HEK293 (cell line): ENCODE measurements around the gene SRSF1.

Experiments
- CTCF ChIA-PET: fragments of 350-600 bp; formaldehyde crosslinking; extraction: SDS; loops from one replicate; lab custom pipeline; 2021; ENCODE audit warnings: antibody characterized with exemption; lab: Yijun Ruan, JAX
- POLR2A ChIA-PET: fragments of 300-600 bp; formaldehyde crosslinking; extraction: SDS; loops from one replicate; lab custom pipeline; 2020; ENCODE audit warnings: antibody characterized with exemption, inconsistent platforms; lab: Yijun Ruan, JAX
- H3K27ac ChIP-seq: fragments of 200-500 bp; sonication (Bioruptor generic); 2 replicates; pipeline ENCODE4 v1.5.1; 2014; ENCODE audit warnings: low read depth, low read length, control low read depth, inconsistent platforms; ENCODE audit errors: extremely low read depth
- H3K36me3 ChIP-seq, 2 experiments: fragments of 200-500 bp in 1 of 2; sonication (Bioruptor generic) in 1 of 2; 1 replicate in 1 of 2; 2 replicates in 1 of 2; pipeline ENCODE4 v1.5.1; 2014 to 2017; ENCODE audit warnings: inconsistent platforms in 2 of 2, low read length in 2 of 2; ENCODE audit not compliant: control insufficient read depth in 2 of 2, insufficient read depth in 1 of 2
- H3K4me1 ChIP-seq: fragments of 200-500 bp; sonication (Bioruptor generic); 2 replicates; pipeline ENCODE4 v1.5.1; 2014; ENCODE audit warnings: mild to moderate bottlenecking, low read length, inconsistent platforms; ENCODE audit not compliant: control insufficient read depth, insufficient read depth
- H3K4me3 ChIP-seq: 2 replicates; pipeline ENCODE4 v1.5.1; 2011; ENCODE audit warnings: low read depth, mild to moderate bottlenecking, control low read depth, low read length, moderate library complexity
- H3K9me3 ChIP-seq: fragments of 200-500 bp; sonication (Bioruptor generic); 2 replicates; pipeline ENCODE4 v1.5.1; 2014; ENCODE audit warnings: low read depth, low read length, inconsistent platforms; ENCODE audit not compliant: control insufficient read depth, insufficient read depth
- GLIS2 ChIP-seq: fragments of 450-650 bp; formaldehyde crosslinking; IDR thresholded peaks from 2 replicates; pipeline ENCODE4 v1.5.1; 2016; ENCODE audit warnings: missing biosample characterization, missing genetic modification characterization
- RBAK ChIP-seq: fragments of 450-650 bp; formaldehyde crosslinking; IDR thresholded peaks from 2 replicates; pipeline ENCODE4 v1.5.1; 2016; ENCODE audit warnings: missing biosample characterization, missing genetic modification characterization
- REPIN1 ChIP-seq: fragments of 450-650 bp; formaldehyde crosslinking; IDR thresholded peaks from 2 replicates; pipeline ENCODE4 v1.5.1; 2017; ENCODE audit warnings: missing biosample characterization, missing genetic modification characterization, low read depth
- REST ChIP-seq: fragments of 450-650 bp; formaldehyde crosslinking; IDR thresholded peaks from 2 replicates; pipeline ENCODE4 v1.5.1; 2016; ENCODE audit warnings: missing biosample characterization, missing genetic modification characterization
- SETDB1 ChIP-seq: IDR thresholded peaks from one replicate; pipeline ENCODE4 v1.6.1; 2017; ENCODE audit warnings: mild to moderate bottlenecking, low read length, moderate library complexity, mixed read lengths; ENCODE audit not compliant: insufficient read length
- ZBTB49 ChIP-seq: fragments of 450-650 bp; formaldehyde crosslinking; IDR thresholded peaks from 2 replicates; pipeline ENCODE4 v1.5.1; 2016; ENCODE audit warnings: missing biosample characterization, missing genetic modification characterization, low read depth
- ZBTB8A ChIP-seq: fragments of 450-650 bp; formaldehyde crosslinking; IDR thresholded peaks from 2 replicates; pipeline ENCODE4 v1.5.1; 2016; ENCODE audit warnings: missing biosample characterization, missing genetic modification characterization
- ZNF132 ChIP-seq: fragments of 450-650 bp; formaldehyde crosslinking; IDR thresholded peaks from 2 replicates; pipeline ENCODE4 v1.5.1; 2017; ENCODE audit warnings: missing biosample characterization, missing genetic modification characterization, borderline replicate concordance
- ZNF19 ChIP-seq: fragments of 450-650 bp; formaldehyde crosslinking; IDR thresholded peaks from 2 replicates; pipeline ENCODE4; 2016; ENCODE audit warnings: missing biosample characterization, missing genetic modification characterization, low read depth
- ZNF341 ChIP-seq: fragments of 450-650 bp; formaldehyde crosslinking; IDR thresholded peaks from 2 replicates; pipeline ENCODE4; 2016; ENCODE audit warnings: low read depth, missing biosample characterization, missing genetic modification characterization
- ZNF398 ChIP-seq: fragments of 450-650 bp; formaldehyde crosslinking; IDR thresholded peaks from 2 replicates; pipeline ENCODE4 v1.5.1; 2017; ENCODE audit warnings: missing biosample characterization, missing genetic modification characterization
- ZNF426 ChIP-seq: fragments of 450-650 bp; formaldehyde crosslinking; IDR thresholded peaks from 2 replicates; pipeline ENCODE4 v1.5.1; 2017; ENCODE audit warnings: missing biosample characterization, missing genetic modification characterization, mild to moderate bottlenecking, inconsistent platforms, moderate library complexity
- ZNF510 ChIP-seq: fragments of 450-650 bp; formaldehyde crosslinking; IDR thresholded peaks from 2 replicates; pipeline ENCODE4 v1.5.1; 2018; ENCODE audit warnings: mild to moderate bottlenecking, missing genetic modification characterization, missing biosample characterization; ENCODE audit not compliant: insufficient replicate concordance
- ZNF513 ChIP-seq: fragments of 450-650 bp; IDR thresholded peaks from 2 replicates; pipeline ENCODE4 v1.5.1; 2018; ENCODE audit warnings: missing biosample characterization, missing genetic modification characterization
- ZNF571 ChIP-seq: fragments of 450-650 bp; formaldehyde crosslinking; IDR thresholded peaks from 2 replicates; pipeline ENCODE4 v1.5.0; 2017; ENCODE audit warnings: missing biosample characterization, missing genetic modification characterization
- ZNF585B ChIP-seq: fragments of 450-650 bp; formaldehyde crosslinking; IDR thresholded peaks from 2 replicates; pipeline ENCODE4 v1.5.1; 2016; ENCODE audit warnings: missing biosample characterization, missing genetic modification characterization
- ZNF600 ChIP-seq: fragments of 450-650 bp; formaldehyde crosslinking; IDR thresholded peaks from 2 replicates; pipeline ENCODE4 v1.5.1; 2016; ENCODE audit warnings: missing biosample characterization, missing genetic modification characterization
- ZNF664 ChIP-seq: fragments of 450-650 bp; formaldehyde crosslinking; IDR thresholded peaks from 2 replicates; pipeline ENCODE4 v1.5.1; 2016; ENCODE audit warnings: missing biosample characterization, missing genetic modification characterization
- ZNF692 ChIP-seq: fragments of 450-650 bp; formaldehyde crosslinking; IDR thresholded peaks from 2 replicates; pipeline ENCODE4 v1.5.1; 2016; ENCODE audit warnings: missing biosample characterization, missing genetic modification characterization
- ZNF776 ChIP-seq: fragments of 450-650 bp; formaldehyde crosslinking; IDR thresholded peaks from 2 replicates; pipeline ENCODE4 v1.5.0; 2017; ENCODE audit warnings: missing biosample characterization, missing genetic modification characterization, borderline replicate concordance
- ZNF792 ChIP-seq: fragments of 450-650 bp; formaldehyde crosslinking; IDR thresholded peaks from 2 replicates; pipeline ENCODE4 v1.5.1; 2016; ENCODE audit warnings: missing biosample characterization, missing genetic modification characterization
- ZSCAN16 ChIP-seq: fragments of 450-650 bp; formaldehyde crosslinking; IDR thresholded peaks from 2 replicates; pipeline ENCODE4 v1.5.1; 2016; ENCODE audit warnings: missing biosample characterization, missing genetic modification characterization
- ZSCAN23 ChIP-seq: fragments of 450-650 bp; formaldehyde crosslinking; IDR thresholded peaks from 2 replicates; pipeline ENCODE4 v1.5.1; 2016; ENCODE audit warnings: missing biosample characterization, missing genetic modification characterization
- ZXDB ChIP-seq: fragments of 450-650 bp; formaldehyde crosslinking; IDR thresholded peaks from 2 replicates; pipeline ENCODE4 v1.5.1; 2016; ENCODE audit warnings: missing biosample characterization, missing genetic modification characterization

SRSF1 gene

GRCh38 chr17:58043221-58044181 is 36.5 kb upstream of the SRSF1 start:
- Histone ChIP-seq H3K27ac (no peak overlapping the region), H3K4me3 (no peak overlapping the region), H3K36me3 (no peaks in the 10 kb centered on the region)
- POLR2A ChIA-PET, result interaction anchor here (0.5 kb wide), 1 partner anchor 169 kb away, joined by 3 read pairs; no protein-coding TSS in a partner anchor
- TF ChIP-seq ZXDB (tag by site-specific recombination), result no peak
- TF ChIP-seq ZNF341 (tag by site-specific recombination), result no peak
- no peak for TF ChIP-seq ZNF600 (tag by site-specific recombination)
- TF ChIP-seq ZNF132 (tag by site-specific recombination), result no peak
- TF ChIP-seq ZNF19 (tag by site-specific recombination), result no peak
- no peak for TF ChIP-seq ZNF398 (tag by site-specific recombination)
- TF ChIP-seq ZNF426, result no peak
- no peak for TF ChIP-seq ZBTB49 (tag by site-specific recombination)
- no peak for TF ChIP-seq ZNF664 (tag by site-specific recombination)
- TF ChIP-seq ZNF692 (tag by site-specific recombination), result no peak
- TF ChIP-seq ZNF585B (tag by site-specific recombination), result no peak
- TF ChIP-seq GLIS2 (tag by site-specific recombination), result no peak
- TF ChIP-seq ZNF571 (tag by site-specific recombination), result no peak
- no peak for TF ChIP-seq RBAK
- no peak for TF ChIP-seq ZBTB8A (tag by site-specific recombination)
- no peak for TF ChIP-seq ZSCAN16 (tag by site-specific recombination)
- no peak for TF ChIP-seq ZSCAN23 (tag by site-specific recombination)
- TF ChIP-seq SETDB1, result no peak
- no peak for TF ChIP-seq ZNF792 (tag by site-specific recombination)
- TF ChIP-seq, all 188 proteins: peak for 0
- CTCF ChIA-PET, result interaction anchor here (0.5 kb wide), 1 partner anchor 213 kb away, joined by 3 read pairs; no protein-coding TSS in a partner anchor
- Histone ChIP-seq H3K4me1 (no peaks in the 10 kb centered on the region), H3K9me3 (no peaks in the 10 kb centered on the region)

GRCh38 chr17:58041161-58041560 is 34.1 kb upstream of the SRSF1 start:
- Histone ChIP-seq H3K9me3 (no peaks in the 10 kb centered on the region), H3K27ac (no peak overlapping the region), H3K4me1 (no peaks in the 10 kb centered on the region), H3K36me3 (no peaks in the 10 kb centered on the region), H3K4me3 (no peak overlapping the region)
- ChIA-PET POLR2A (no interaction called here), CTCF (no interaction called here)
- TF ChIP-seq ZNF510 (tag by site-specific recombination) (no peak), REPIN1 (no peak), ZNF585B (tag by site-specific recombination) (no peak), ZNF776 (tag by site-specific recombination) (no peak), ZNF513 (no peak), REST (tag by site-specific recombination) (no peak), ZNF571 (tag by site-specific recombination) (no peak)
